ENCODE data around the gene NT5E. TPM values are rescaled to one million over a fixed set of nuclear protein-coding genes. Genes with fewer than 3 reads are reported as not detected.
"Not testable (repeated sequence)": the region's sequence is repeated elsewhere in the genome, so short reads cannot be mapped to it uniquely, and the experiment has no call there.

The NT5E gene
- total and polyA plus RNA-seq, 2 donors: 3.6 to 3.7 TPM

GRCh38 chr6:85524281-85524680 is 74.4 kb downstream of the NT5E start:
- H3K9me3 ChIP-seq (ENCODE audit: control insufficient read depth in 2 of 2, insufficient read depth in 1 of 2, low read length in 1 of 2); H3K36me3 ChIP-seq (ENCODE audit: control insufficient read depth in 2 of 2, insufficient read depth in 2 of 2, low read length in 1 of 2); H3K4me1 ChIP-seq (ENCODE audit: control insufficient read depth in 2 of 2, insufficient read depth in 2 of 2, low read length in 2 of 2); DNase-seq (ENCODE audit: low read depth in 6 of 9, low spot score in 9 of 9); H3K27ac ChIP-seq (ENCODE audit: low read depth in 1 of 2, low read length in 1 of 2); H3K27me3 ChIP-seq (ENCODE audit: control insufficient read depth in 2 of 2, insufficient read depth in 1 of 2, low read length in 1 of 2); H3K4me3 ChIP-seq (ENCODE audit: low read length in 2 of 2): not testable (repeated sequence)
- WGBS: 95% methylated on average over 2 of the region's 2 CpGs

- H3K4me1 ChIP-seq (ENCODE audit: control insufficient read depth in 2 of 2, insufficient read depth in 2 of 2, low read length in 2 of 2): no peaks in the 10 kb centered on the region
- H3K36me3 ChIP-seq (ENCODE audit: control insufficient read depth in 2 of 2, insufficient read depth in 2 of 2, low read length in 1 of 2): peaks cover 6 to 10% of the 10 kb centered on the region in 2 donors
- peak in 2 of 9 donors; percentile 0 to 10 for DNase-seq (ENCODE audit: low read depth in 6 of 9, low spot score in 9 of 9)
- no peaks in the 10 kb centered on the region for H3K27me3 ChIP-seq (ENCODE audit: control insufficient read depth in 2 of 2, insufficient read depth in 1 of 2, low read length in 1 of 2)
- no peak overlapping the region for H3K4me3 ChIP-seq (ENCODE audit: low read length in 2 of 2)
- WGBS: 80% methylated on average over 2 of the region's 2 CpGs
- no peak overlapping the region for H3K27ac ChIP-seq (ENCODE audit: low read depth in 1 of 2, low read length in 1 of 2)
- no peaks in the 10 kb centered on the region for H3K9me3 ChIP-seq (ENCODE audit: control insufficient read depth in 2 of 2, insufficient read depth in 1 of 2, low read length in 1 of 2)
These were observed 87.2 kb downstream of the NT5E start for GRCh38 chr6:85537055-85537494.

- no peaks in the 10 kb centered on the region for H3K9me3 ChIP-seq (ENCODE audit: control insufficient read depth in 2 of 2, insufficient read depth in 1 of 2, low read length in 1 of 2)
- DNase-seq (ENCODE audit: low read depth in 6 of 9, low spot score in 9 of 9): no peak
- 97% methylated on average over 1 of the region's 1 CpG for WGBS
- no peak overlapping the region for H3K27ac ChIP-seq (ENCODE audit: low read depth in 1 of 2, low read length in 1 of 2)
- no peaks in the 10 kb centered on the region for H3K4me1 ChIP-seq (ENCODE audit: control insufficient read depth in 2 of 2, insufficient read depth in 2 of 2, low read length in 2 of 2)
- H3K4me3 ChIP-seq (ENCODE audit: low read length in 2 of 2): no peak overlapping the region
- peaks cover 3 to 11% of the 10 kb centered on the region in 2 donors for H3K36me3 ChIP-seq (ENCODE audit: control insufficient read depth in 2 of 2, insufficient read depth in 2 of 2, low read length in 1 of 2)
- no peaks in the 10 kb centered on the region for H3K27me3 ChIP-seq (ENCODE audit: control insufficient read depth in 2 of 2, insufficient read depth in 1 of 2, low read length in 1 of 2)
These were observed 94.9 kb downstream of the NT5E start for GRCh38 chr6:85544776-85545175.

Other genes with a start within 250 kb of the NT5E start
- gene SNX14, start 143.8 kb downstream of the NT5E start, total RNA-seq: 51.7 TPM
- gene SNX14, start 143.8 kb downstream of the NT5E start, polyA plus RNA-seq: 207 TPM
- 74.7 TPM for gene SYNCRIP, start 192.8 kb downstream of the NT5E start, total RNA-seq
- 50.6 TPM for gene SYNCRIP, start 192.8 kb downstream of the NT5E start, polyA plus RNA-seq

All from thymus (tissue), 11 donors.